ENCODE measurements around the gene OTC. TPM values are rescaled to one million over a fixed set of nuclear protein-coding genes. Genes with fewer than 3 reads are reported as not detected.

Gene OTC
- total RNA-seq, result not detected in 2 replicates

DNA sequence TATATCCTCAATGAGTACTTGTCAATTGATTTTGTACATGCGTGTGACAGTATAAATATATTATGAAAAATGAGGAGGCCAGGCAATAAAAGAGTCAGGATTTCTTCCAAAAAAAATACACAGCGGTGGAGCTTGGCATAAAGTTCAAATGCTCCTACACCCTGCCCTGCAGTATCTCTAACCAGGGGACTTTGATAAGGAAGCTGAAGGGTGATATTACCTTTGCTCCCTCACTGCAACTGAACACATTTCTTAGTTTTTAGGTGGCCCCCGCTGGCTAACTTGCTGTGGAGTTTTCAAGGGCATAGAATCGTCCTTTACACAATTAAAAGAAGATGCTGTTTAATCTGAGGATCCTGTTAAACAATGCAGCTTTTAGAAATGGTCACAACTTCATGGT is at the start of gene OTC:
Gene OTC, plus strand, starts transcription at position 243 of the 400 bp plus-strand sequence. Its CDS starts 93 bp downstream, at position 336.

DNA sequence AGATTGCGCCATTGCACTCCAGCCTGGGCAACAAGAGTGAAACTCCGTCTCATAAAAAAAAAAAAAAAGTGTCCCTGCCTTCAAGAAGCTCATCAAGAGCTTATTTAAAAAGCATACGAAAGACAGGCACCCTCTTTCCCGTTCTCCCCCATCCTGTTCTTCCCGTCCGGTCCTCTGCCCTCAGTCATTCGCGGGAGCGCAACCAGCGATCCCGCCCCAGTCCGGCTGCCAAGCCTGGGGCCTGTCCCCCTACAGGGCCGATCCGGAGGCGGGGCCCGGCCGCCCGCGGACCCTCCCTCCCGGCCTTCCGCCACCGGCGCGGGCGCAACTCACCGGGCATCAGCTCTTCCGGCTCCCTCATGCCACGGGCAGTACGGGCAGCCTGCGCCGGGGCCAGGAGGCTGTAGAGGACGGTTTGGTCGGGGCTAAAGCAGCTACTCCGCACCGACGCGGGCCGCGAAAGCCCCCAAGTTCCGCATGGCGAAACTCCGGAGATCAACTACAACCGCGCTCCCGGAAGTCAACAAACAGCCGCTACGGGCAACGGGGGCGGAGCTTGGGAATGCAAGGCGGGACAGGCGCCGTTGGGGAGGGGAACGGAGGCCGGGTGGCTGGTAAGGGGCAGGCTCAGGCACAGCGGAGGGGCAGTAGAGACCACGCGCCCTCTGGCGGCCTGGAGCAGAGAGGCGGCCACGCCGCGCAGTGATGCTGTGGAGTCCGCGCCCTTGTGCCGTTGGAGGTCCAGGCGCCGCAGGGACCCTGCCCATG is 25.2 kb upstream of the OTC start, which contains the start of gene RPGR:
Gene RPGR, minus strand, starts transcription at position 503 of the 768 bp plus-strand sequence. Its CDS starts 142 bp downstream, at position 361.

Other genes with a start within 250 kb of the OTC start
- gene SRPX, start 131.7 kb upstream of the OTC start, total RNA-seq, result 2,993 and 3,060 TPM in 2 replicates
- gene RPGR, start 25.1 kb upstream of the OTC start, total RNA-seq, result 2.4 and 16.6 TPM in 2 replicates
- 0.49 TPM in 1 of 2 replicates, not detected in the other for gene TSPAN7, start 208.9 kb downstream of the OTC start, total RNA-seq